Measurements from ENCODE around the gene ITIH6. TPM values are rescaled to one million over a fixed set of nuclear protein-coding genes. Genes with fewer than 3 reads are reported as not detected.
"Not testable (repeated sequence)": the region's sequence is repeated elsewhere in the genome, so short reads cannot be mapped to it uniquely, and the experiment has no call there.

Gene ITIH6
- total RNA-seq, 2 experiments from 2014 or later = not detected

DNA sequence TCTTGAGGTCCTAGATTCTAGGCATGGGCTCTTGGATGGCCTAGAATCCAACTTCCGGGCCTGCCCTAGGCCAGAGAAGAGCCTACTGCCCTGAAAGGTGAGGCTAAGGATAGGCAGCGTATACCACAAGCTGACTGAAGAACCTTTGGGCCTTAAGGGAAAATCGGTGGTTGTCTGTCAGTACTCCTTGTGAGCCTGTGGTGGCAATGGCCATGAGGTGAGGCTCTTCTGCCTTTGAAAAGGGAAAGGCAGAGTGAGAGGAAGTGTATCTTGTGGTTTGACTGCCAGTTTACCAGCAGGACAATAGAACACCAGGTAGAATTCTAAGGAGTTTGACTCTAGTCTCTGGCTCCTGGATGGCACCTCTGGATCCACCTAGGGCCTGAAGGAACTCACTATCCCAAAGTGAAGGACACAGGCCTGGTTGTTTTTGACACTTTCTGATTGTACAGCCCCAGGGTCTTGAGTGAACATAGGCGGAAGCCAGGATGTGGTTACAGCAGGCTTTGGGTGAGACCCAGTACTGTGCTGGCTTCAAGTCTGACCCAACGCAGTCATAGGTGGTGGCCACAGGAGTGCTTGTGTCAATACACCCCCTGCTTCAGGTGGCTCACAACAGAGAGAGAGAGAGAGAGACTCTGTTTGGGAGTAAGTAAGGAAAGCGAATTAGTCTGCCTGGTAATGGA lies 20.9 kb downstream of the ITIH6 start:
- Mint-ChIP-seq H3K27ac (no peak overlapping the region), H3K27me3 (no peaks in the 10 kb centered on the region), H3K36me3 (peaks cover 2% of the 10 kb centered on the region), H3K4me3 (no peak overlapping the region), H3K4me1 (peaks cover 10% of the 10 kb centered on the region), H3K9me3 (no peaks in the 10 kb centered on the region)
- no peak for DNase-seq

DNA sequence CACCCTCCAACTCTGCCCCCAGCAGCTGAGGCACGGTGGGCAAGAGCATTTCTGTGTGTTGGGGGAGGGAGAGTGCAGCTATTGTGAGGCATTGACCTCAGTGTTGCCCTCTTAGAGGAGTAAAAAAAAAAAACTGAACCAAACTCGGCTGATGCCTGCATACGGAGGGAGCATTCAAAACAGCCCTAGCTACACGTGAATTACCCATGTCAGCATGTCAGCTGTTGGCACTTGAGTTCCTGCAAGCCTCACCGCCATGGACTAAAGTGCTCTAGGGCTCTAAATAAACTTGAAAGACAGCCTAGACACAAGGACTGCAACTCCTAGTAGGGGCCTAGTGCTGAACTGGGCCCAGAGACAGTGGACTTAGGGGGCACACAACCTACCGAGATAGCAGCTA lies 22.0 kb downstream of the ITIH6 start:
- no peaks in the 10 kb centered on the region for H3K27me3 Mint-ChIP-seq
- H3K36me3 Mint-ChIP-seq = peaks cover 4% of the 10 kb centered on the region
- H3K9me3 Mint-ChIP-seq = no peaks in the 10 kb centered on the region
- no peak for DNase-seq
- no peak overlapping the region for H3K27ac Mint-ChIP-seq
- no peak overlapping the region for H3K4me3 Mint-ChIP-seq
- H3K4me1 Mint-ChIP-seq = peaks cover 10% of the 10 kb centered on the region

DNA sequence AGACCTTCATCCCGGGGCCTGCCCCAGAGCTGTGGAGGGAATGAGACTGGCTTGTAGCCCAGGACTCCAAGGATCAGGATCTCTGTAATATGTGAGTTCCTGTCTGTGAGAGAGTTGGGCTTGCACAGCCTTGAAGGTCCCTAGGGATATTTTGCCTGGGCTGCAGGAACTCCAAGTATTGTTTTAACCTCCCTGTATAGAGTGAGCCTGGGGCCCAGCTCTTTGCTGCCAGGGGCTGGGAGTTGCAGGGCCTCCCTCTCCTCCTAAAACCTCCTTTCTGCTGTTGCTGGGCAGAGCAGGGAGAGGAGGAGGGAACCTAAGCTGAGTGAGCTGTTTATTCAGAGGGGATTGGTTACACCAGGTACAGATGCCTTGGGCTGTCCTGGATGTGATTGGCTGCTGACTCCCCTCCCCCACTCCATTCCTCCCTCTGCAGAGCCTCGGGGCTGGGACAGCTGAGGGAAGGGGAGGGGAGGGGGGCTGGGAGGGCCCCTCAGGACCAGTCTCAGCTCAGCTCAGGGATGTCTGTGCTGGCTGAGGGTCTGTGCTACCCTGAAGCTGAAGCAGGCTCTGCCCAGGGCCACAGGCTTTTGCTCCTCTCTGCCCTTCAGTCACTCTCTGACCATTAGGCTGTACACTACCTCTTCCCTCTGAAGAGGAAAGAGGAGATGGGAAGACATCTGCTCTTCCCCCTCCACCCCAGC lies 23.5 kb downstream of the ITIH6 start:
- not testable (repeated sequence) for H3K9me3 Mint-ChIP-seq, H3K27me3 Mint-ChIP-seq, H3K36me3 Mint-ChIP-seq, H3K4me1 Mint-ChIP-seq, DNase-seq, H3K4me3 Mint-ChIP-seq, H3K27ac Mint-ChIP-seq

DNA sequence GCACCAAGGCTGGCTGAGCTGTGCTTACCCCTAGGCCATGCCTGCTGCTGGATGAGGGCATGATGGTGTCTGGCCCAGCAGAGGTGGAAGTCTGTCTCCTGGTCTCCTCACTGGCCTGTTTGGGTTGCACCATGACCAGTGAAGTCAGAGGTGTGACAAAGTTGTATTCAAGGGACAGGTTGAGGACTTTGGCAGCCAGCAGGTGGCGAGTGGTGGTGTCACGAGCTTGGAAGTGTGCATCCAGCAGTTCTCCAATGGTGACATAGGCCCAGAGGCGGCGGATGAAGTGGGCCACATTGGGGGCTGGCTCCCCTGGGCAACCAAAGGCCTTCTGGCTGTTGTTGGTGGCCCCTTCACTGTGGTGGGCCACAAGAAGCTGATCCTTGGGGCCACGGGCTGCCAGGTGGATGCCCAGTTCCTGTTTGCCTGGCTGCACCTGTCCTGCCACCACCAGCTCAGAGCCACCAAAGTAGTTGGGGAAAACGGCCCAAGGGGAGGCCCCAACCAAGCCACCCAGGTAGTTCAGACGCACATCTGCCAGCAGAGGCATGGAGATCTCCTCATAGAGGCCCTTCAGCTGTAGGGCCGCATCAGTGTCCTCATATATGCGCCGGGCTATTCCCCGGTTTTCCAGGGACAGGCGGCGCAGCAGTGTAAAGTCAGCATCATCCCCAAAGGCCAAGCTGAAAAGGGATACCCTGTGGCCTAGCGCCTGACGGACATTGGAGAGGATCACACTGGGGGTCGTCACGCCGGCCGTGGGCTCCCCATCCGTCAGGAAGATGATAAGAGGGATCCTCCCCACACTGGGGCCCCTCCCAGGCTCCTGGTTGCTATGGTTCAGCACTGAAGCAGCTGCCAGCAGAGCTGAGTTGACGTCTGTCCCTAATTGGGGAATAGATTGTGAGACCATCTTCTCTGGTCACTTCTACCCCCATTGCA lies 39.7 kb downstream of the ITIH6 start:
- no peak overlapping the region for H3K4me3 Mint-ChIP-seq
- no peak for DNase-seq
- no peaks in the 10 kb centered on the region for H3K27me3 Mint-ChIP-seq
- H3K9me3 Mint-ChIP-seq = peaks cover 2% of the 10 kb centered on the region
- H3K36me3 Mint-ChIP-seq = no peaks in the 10 kb centered on the region
- no peak overlapping the region for H3K27ac Mint-ChIP-seq
- H3K4me1 Mint-ChIP-seq = no peaks in the 10 kb centered on the region

DNA sequence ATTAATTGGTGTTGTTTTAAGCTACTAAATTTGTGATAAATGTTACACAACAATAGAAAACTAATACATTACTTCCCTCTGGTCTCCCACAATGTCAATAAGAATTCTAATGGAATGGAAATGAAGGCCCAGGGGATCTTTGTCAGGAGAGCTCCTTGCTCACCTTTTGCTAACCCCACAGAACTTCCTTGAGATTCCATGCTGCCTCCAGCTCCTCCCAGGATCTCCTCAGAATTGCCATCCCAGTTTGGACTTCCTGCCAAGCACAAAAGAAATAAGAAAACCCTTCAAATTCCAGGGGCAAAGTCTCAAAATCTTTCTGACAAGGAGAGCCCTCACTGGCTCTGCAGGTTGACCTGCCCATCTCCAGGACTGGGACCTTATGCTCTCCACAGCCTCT lies 43.2 kb downstream of the ITIH6 start:
- no peak overlapping the region for H3K4me3 Mint-ChIP-seq
- no peaks in the 10 kb centered on the region for H3K4me1 Mint-ChIP-seq
- DNase-seq = no peak
- no peaks in the 10 kb centered on the region for H3K9me3 Mint-ChIP-seq
- H3K27ac Mint-ChIP-seq = no peak overlapping the region
- H3K27me3 Mint-ChIP-seq = no peaks in the 10 kb centered on the region
- no peaks in the 10 kb centered on the region for H3K36me3 Mint-ChIP-seq

DNA sequence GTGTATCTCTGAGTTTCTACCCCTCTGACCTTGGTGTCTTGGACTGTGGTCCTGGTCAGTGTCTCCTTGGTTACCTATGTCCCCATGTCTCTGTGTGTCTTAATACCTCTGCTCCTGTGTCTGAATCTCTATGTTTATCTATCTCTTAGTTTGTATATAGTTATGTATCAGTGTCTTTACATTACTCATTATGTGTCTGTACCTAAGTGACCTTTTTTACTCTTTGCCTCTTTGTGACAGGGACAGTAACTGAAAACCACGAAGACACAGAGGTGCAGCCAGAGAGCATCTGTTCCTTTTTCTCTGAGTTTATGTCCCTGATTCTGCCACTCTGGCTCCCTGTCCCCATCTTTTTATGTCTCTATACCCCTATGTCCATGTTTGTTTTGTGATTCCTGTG lies 49.4 kb downstream of the ITIH6 start:
- no peak overlapping the region for H3K27ac Mint-ChIP-seq
- no peaks in the 10 kb centered on the region for H3K4me1 Mint-ChIP-seq
- no peaks in the 10 kb centered on the region for H3K27me3 Mint-ChIP-seq
- no peak for DNase-seq
- H3K9me3 Mint-ChIP-seq = no peaks in the 10 kb centered on the region
- no peaks in the 10 kb centered on the region for H3K36me3 Mint-ChIP-seq
- no peak overlapping the region for H3K4me3 Mint-ChIP-seq

DNA sequence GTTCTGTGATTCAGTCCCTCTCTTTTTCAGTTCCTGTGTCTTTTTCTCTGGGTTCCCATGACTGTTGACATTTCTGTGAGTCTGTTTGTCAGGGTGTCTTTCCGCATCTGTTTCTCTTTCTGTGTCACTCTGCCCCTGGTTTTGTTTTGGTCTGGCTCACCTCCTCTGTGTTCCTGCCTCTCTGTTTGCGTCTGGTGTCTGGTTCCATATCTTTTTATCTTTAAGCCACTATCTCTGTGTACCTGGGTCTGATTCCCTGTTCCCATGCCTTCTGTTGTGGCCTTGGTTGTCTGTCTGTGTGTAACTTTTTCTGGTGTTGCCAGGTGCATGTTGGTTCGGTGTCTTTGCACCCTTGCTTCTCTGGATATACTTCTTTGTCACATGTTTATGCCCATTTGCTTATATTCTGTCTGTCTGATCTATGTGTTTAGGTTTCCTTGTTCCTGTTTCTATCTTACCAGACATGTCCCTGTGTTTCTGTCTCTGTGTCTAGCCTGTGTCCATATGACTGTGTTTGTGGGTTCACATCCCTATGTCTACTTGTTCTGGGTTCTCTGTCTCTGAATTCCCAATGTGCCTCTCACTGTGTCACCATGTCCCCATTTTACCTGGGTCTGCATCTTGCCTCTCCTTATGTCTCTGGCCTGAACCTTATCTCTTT lies 50.2 kb downstream of the ITIH6 start:
- H3K27me3 Mint-ChIP-seq = no peaks in the 10 kb centered on the region
- no peaks in the 10 kb centered on the region for H3K4me1 Mint-ChIP-seq
- no peaks in the 10 kb centered on the region for H3K9me3 Mint-ChIP-seq
- H3K4me3 Mint-ChIP-seq = no peak overlapping the region
- H3K27ac Mint-ChIP-seq = no peak overlapping the region
- DNase-seq = no peak
- H3K36me3 Mint-ChIP-seq = no peaks in the 10 kb centered on the region

DNA sequence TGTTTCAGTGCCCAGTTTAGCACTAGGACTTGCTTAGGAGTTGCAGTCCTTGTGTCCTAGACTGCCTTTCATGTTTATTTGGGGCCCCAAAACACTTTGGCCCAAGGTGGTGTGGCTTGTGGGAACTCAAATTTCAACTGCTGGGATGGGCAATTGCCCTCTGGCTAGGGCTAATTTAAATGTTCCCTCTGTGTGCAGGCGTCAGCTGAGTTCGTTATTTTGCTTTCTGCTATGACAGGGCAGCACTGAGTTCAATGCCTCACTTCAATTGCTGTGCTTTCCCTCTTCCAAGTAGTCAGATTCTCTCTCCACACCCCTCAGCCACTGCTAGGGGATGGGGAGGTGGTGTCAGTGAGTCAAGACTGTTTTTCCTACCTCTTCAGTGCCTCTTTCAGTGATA lies 51.1 kb downstream of the ITIH6 start:
- Mint-ChIP-seq H3K27ac (no peak overlapping the region), H3K9me3 (no peaks in the 10 kb centered on the region), H3K4me1 (no peaks in the 10 kb centered on the region), H3K27me3 (no peaks in the 10 kb centered on the region), H3K36me3 (no peaks in the 10 kb centered on the region), H3K4me3 (no peak overlapping the region)
- DNase-seq = no peak

DNA sequence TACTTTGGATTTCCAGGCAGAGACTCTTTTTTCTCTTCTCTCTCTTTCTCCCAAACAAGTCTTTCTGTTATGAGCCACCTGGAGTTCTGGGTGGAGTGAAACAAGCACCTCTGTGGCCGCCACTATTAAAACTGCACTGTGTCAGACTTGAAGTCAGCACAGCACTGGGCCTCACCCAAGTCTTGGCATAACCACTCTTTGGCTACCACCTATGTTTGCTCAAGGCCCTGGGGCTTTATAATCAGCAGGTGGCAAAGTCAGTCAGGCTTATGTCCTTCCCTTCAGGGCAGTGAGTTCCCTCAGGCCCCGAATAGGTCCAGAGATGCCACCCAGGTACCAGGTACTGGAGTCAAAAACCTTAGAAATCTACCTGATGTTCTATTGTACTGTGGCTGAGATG lies 52.4 kb downstream of the ITIH6 start:
- DNase-seq = no peak
- Mint-ChIP-seq H3K4me1 (no peaks in the 10 kb centered on the region), H3K27ac (no peak overlapping the region), H3K27me3 (no peaks in the 10 kb centered on the region), H3K36me3 (no peaks in the 10 kb centered on the region), H3K4me3 (no peak overlapping the region), H3K9me3 (no peaks in the 10 kb centered on the region)

DNA sequence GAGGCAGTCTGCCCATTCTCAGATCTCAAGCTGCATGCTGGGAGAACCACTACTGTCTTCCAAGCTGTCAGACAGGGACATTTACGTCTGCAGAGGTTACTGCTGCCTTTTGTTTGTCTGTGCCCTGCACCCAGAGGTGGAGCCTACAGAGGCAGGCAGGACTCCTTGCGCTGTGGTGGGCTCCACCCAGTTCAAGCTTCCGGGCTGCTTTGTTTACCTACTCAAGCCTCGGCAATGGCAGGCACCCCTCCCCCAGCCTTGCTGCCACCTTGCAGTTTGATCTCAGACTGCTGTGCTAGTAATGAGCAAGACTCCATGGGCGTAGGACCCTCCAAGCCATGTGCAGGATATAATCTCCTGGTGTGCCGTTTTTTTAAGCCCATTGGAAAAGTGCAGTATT lies 59.5 kb downstream of the ITIH6 start:
- H3K36me3 Mint-ChIP-seq, DNase-seq, H3K4me3 Mint-ChIP-seq, H3K9me3 Mint-ChIP-seq, H3K27me3 Mint-ChIP-seq, H3K27ac Mint-ChIP-seq, H3K4me1 Mint-ChIP-seq: not testable (repeated sequence)

DNA sequence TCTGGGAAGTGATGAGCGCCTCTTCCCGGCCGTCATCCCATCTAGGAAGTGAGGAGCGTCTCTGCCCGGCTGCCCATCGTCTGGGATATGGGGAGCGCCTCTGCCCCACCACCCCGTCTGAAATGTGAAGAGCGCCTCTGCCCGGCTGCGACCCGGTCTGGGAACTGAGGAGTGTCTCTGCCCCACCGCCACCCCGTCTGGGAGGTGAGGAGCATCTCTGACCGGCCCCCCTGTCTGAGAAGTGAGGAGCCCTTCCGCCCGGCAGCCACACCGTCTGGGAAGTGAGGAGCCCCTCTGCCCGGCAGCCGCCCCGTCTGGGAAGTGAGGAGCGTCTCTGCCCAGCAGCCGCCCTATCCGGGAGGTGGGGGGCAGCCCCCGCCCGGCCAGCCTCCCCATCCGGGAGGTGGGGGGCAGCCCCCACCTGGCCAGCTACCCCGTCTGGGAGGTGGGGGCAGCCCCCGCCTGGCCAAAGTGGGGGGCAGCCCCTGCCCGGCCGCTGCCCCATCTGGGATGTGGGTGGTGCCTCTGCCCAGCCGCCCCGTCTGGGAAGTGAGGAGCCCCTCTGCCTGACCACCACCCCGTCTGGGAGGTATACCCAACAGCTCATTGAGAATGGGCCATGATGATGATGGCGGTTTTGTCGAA lies 61.6 kb downstream of the ITIH6 start:
- H3K27me3 Mint-ChIP-seq, H3K27ac Mint-ChIP-seq, H3K36me3 Mint-ChIP-seq, H3K9me3 Mint-ChIP-seq, H3K4me1 Mint-ChIP-seq, H3K4me3 Mint-ChIP-seq, DNase-seq: not testable (repeated sequence)

DNA sequence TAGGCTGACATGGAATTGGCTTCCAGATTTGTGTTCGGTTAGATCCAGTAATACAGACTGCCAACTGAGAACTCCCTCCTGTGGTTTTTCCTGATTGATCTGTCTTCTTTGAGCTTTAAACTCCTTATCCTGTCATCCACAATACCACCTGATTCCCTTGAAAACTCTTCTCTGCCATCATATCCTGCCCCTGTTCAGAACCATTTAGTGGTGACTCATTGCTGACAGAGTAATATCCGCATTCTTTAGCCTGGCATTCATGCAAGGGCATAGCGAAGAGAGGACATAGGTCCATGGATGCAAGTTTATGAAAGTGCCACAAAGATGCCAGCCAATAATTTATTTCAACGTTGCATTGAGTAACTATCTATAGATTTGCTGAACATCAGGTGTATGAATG lies 76.6 kb downstream of the ITIH6 start:
- H3K4me3 Mint-ChIP-seq = no peak overlapping the region
- no peaks in the 10 kb centered on the region for H3K36me3 Mint-ChIP-seq
- H3K27ac Mint-ChIP-seq = no peak overlapping the region
- H3K27me3 Mint-ChIP-seq = no peaks in the 10 kb centered on the region
- H3K4me1 Mint-ChIP-seq = no peaks in the 10 kb centered on the region
- DNase-seq = no peak
- H3K9me3 Mint-ChIP-seq = no peaks in the 10 kb centered on the region

DNA sequence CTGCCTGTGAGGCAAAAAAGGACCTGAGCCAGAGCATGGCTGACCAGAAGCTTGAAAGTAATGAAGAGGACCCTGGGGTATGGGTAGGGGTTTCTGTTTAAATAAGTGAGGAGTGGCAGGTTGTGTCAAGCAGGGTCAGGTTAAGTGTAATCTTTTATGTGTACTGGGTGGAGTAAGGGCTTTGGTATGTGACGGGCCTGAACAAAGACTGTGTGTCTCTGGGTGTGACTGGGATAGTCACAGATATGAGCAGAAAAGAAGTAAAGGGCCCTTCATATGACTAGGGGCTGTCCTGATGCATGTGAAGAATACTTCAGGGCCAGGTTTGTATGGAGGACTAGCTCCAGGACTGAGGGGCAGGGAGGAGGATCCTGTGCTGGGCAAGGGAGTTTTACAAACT lies 82.4 kb downstream of the ITIH6 start:
- Mint-ChIP-seq H3K4me1 (no peaks in the 10 kb centered on the region), H3K4me3 (no peak overlapping the region), H3K36me3 (no peaks in the 10 kb centered on the region), H3K27me3 (no peaks in the 10 kb centered on the region), H3K9me3 (no peaks in the 10 kb centered on the region), H3K27ac (no peak overlapping the region)
- DNase-seq = no peak

DNA sequence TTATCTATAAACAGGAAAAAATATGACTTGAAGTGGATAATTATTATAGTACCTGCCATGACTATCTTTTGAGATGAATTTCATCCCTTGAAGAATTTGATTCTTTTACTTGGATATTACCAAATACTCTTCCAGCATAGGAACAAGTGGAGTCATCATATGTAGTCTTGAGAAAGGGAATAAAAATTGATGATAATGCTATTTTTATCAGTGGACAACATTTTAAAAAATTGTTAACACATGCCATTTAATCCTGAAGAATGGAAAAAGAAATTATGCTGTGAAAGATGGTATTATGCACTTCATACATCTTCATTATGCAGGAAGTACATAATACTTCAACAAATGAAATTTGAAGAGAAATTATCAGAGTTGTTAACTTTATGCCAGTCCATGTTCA lies 83.6 kb downstream of the ITIH6 start:
- no peaks in the 10 kb centered on the region for H3K9me3 Mint-ChIP-seq
- DNase-seq = no peak
- no peak overlapping the region for H3K27ac Mint-ChIP-seq
- H3K27me3 Mint-ChIP-seq = no peaks in the 10 kb centered on the region
- no peaks in the 10 kb centered on the region for H3K4me1 Mint-ChIP-seq
- H3K4me3 Mint-ChIP-seq = no peak overlapping the region
- H3K36me3 Mint-ChIP-seq = no peaks in the 10 kb centered on the region

DNA sequence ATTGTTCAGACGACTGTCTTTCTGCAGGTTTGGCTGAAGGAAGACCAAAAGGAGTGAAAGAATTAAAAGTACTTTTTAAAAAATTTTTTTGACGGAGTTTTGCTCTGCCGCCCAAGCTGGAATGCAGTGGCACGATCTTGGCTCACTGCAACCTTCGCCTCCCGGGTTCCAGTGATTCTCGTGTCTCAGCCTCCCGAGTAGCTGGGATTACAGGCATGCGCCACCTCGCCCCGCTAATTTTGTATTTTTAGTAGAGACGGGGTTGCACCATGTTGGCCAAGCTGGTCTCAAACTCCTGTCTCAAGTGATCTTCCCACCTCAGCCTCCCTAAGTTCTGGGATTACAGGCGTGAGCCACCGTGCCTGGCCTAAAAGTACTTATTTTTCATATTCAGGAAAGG lies 86.3 kb downstream of the ITIH6 start:
- Mint-ChIP-seq H3K4me1 (no peaks in the 10 kb centered on the region), H3K27me3 (no peaks in the 10 kb centered on the region), H3K4me3 (no peak overlapping the region), H3K36me3 (no peaks in the 10 kb centered on the region), H3K27ac (no peak overlapping the region), H3K9me3 (no peaks in the 10 kb centered on the region)
- DNase-seq = no peak

Measured in activated naive CD8-positive, alpha-beta T cell treated with anti-CD3 and anti-CD28 coated beads for 36 hours (primary cell).